GM21367 (cell line): ENCODE data around the gene CXorf49B.

Experiments
- ATAC-seq: cut with Tn5 transposase; IDR thresholded peaks from one replicate; pipeline ENCODE4 v1.9.1; 2021; ENCODE audit not compliant: unreplicated experiment

The CXorf49B gene

GRCh38 chrX:71815121-71815905 is 52.2 kb downstream of the CXorf49B start:
- ATAC-seq: no peak

- no peak for ATAC-seq
Measured at GRCh38 chrX:71815906-71816156, 52.7 kb downstream of the CXorf49B start.
